SK-N-MC (cell line): ENCODE measurements around the gene KRTAP10-6.
"Not testable (repeated sequence)": the region's sequence is repeated elsewhere in the genome, so short reads cannot be mapped to it uniquely, and the experiment has no call there.

Source experiments
- DNase-seq: peaks from one replicate; pipeline ENCODE4 v3.0.0-alpha.2; 2011; ENCODE audit warnings: low read depth, low spot score
- H3K27ac ChIP-seq: fragments of 200-600 bp; sonication (generic); 2 replicates; pipeline ENCODE4 v1.5.1; 2016; ENCODE audit warnings: mixed run types
- H3K36me3 ChIP-seq: fragments of 200-600 bp; sonication (generic); 2 replicates; pipeline ENCODE4 v1.6.1; 2017; ENCODE audit warnings: antibody characterized with exemption, low read length, mixed read lengths; ENCODE audit not compliant: insufficient read depth
- H3K4me3 ChIP-seq: fragments of 200-600 bp; sonication (generic); 2 replicates; pipeline ENCODE4 v1.5.1; 2016
- H3K9ac ChIP-seq: fragments of 200-600 bp; sonication (generic); 2 replicates; pipeline ENCODE4 v1.8.0; 2017; ENCODE audit warnings: mixed run types, mixed read lengths; ENCODE audit not compliant: insufficient read length
- H3K9me3 ChIP-seq: fragments of 200-600 bp; sonication (generic); 2 replicates; pipeline ENCODE4 v1.6.1; 2017; ENCODE audit warnings: low read depth, mild to moderate bottlenecking, antibody characterized with exemption, low read length, moderate library complexity, mixed read lengths
- EZH2 ChIP-seq: fragments of 200-600 bp; sonication (generic); IDR thresholded peaks from one replicate; pipeline ENCODE4 v1.6.1; 2017; ENCODE audit warnings: antibody characterized with exemption
- FOXP2 ChIP-seq: optimal IDR thresholded peaks from 2 replicates; pipeline ENCODE3; 2011; ENCODE audit warnings: mild to moderate bottlenecking, moderate library complexity; ENCODE audit not compliant: insufficient read depth; ENCODE audit errors: extremely low read length, control extremely low read depth
- POLR2AphosphoS5 ChIP-seq: IDR thresholded peaks from 2 replicates; pipeline ENCODE4 v1.6.1; 2012; ENCODE audit warnings: mild to moderate bottlenecking, low read depth, low read length, borderline replicate concordance

KRTAP10-6 gene

DNA sequence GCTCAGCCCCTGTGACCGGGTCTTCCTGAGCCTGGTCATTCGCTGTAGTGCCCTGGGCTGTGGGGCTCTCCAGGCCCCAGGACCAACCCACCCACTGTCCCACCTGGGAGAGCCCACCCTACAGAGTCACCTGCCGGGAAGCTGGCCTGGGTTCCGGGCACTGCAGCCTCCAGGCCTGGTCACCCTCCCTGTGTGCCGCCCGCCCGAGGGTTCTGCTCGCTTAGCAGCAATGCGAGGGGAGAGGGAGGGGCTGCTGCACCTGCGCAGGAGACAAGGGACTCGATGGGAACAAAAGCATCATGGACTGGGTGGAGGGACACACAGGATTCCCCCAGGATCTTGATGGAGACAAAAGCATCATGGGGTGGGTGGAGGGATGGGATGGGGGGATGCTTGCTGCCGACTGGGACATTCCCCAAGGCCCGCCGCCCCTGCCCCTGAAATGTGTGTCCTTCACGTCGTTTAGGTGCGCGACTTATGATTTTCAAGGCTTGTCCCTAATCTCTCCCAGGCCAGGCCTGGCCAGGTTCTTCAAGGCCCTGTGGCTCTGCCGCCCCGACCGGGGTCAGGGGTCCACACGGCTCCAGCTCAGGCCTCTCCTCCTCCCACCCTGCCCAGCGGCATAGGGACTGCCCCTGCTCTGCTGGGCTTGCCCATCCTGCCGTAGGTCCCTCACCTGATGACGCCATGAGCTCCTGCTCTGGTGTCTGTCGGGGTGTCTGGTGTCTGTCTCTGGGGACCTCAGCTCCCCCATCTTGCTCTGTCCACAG, 21.3 kb upstream of the KRTAP10-6 start:
- H3K36me3 ChIP-seq = peaks cover under 1% of the 10 kb centered on the region; the same call in 1 of the 2 replicates
- no peak for DNase-seq
- H3K9ac ChIP-seq = no peak overlapping the region
- no peak overlapping the region for H3K27ac ChIP-seq
- no peaks in the 10 kb centered on the region for H3K9me3 ChIP-seq
- no peak overlapping the region for H3K4me3 ChIP-seq
- TF ChIP-seq FOXP2 (no peak), EZH2 (no peak), POLR2AphosphoS5 (no peak)

DNA sequence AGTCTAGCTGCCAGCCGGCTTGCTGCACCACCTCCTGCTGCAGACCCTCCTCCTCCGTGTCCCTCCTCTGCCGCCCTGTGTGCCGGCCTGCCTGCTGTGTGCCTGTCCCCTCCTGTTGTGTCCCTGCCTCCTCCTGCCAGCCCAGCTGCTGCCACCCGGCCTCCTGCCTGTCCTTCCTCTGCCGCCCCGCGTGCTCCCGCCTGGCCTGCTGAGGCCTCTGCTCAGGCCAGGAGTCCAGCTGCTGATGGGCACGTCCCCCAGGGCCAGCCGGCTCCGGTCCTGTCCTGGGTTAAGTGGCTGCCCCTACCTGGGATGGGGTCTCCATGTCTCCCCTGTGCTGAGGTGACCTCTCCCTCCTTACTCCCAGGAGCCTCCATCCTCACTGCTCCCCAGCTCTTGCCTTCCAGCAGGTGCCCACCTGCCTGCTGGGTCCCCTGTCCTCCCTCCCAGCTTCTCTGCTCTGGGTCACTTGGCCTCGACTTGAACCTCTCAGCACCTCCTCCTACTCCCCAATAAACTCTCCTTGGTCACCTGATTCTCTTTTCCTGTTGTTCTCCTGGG, 20.4 kb upstream of the KRTAP10-6 start:
- DNase-seq = no peak

DNA sequence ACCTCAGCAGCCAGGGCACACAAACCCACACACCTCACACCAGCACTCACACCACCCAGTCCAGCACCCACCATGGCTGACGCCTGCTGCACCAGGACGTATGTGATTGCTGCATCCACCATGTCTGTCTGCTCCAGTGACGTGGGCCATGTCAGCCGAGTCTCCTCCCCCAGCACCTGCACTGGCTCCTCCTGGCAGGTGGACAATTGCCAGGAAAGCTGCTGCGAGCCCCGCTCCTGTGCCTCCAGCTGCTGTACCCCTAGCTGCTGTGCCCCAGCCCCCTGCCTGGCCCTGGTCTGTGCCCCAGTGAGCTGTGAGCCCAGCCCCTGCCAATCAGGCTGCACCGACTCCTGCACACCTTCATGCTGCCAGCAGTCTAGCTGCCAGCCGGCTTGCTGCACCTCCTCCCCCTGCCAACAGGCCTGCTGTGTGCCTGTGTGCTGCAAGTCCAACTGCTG, 19.8 kb upstream of the KRTAP10-6 start, which contains the start of gene KRTAP10-8:
Gene KRTAP10-8 (plus strand): TSS at position 51 of the 458 bp plus-strand sequence. CDS start 22 bp downstream, at position 73.
- TF ChIP-seq POLR2AphosphoS5 (no peak), FOXP2 (no peak), EZH2 (no peak)
- Histone ChIP-seq H3K9ac (no peak within 1 kb of the TSS), H3K4me3 (no peak within 1 kb of the TSS), H3K9me3 (no peaks in the 10 kb centered on the region), H3K36me3 (no peaks in the 10 kb centered on the region; the same call in 1 of the 2 replicates), H3K27ac (no peak within 1 kb of the TSS)
- DNase-seq = no peak

More for the DNA sequence above, 20.4 kb upstream of the KRTAP10-6 start:
- no peak overlapping the region for H3K27ac ChIP-seq
- H3K4me3 ChIP-seq = no peak overlapping the region
- TF ChIP-seq FOXP2 = no peak
- H3K36me3 ChIP-seq = no peaks in the 10 kb centered on the region; the same call in 1 of the 2 replicates
- no peak overlapping the region for H3K9ac ChIP-seq
- no peaks in the 10 kb centered on the region for H3K9me3 ChIP-seq

DNA sequence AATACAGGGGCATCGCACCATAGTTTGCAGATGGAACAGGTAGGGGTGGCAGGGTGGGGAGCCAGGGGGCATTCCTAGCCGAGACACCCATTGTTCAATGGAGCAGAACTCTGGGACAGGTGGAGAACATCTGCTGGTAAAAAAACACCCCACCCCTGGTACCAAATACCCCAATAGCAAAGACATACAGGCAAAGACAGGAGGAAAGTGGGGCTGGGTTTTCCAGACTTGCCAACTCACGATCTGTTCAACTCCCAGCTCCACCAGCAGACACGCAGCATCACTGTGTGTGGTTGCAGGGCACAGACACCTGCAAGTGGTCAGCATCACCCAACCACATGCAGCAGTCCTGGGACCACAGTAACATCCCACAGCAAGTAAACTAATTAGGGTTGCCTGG, 19.2 kb upstream of the KRTAP10-6 start:
- H3K9ac ChIP-seq = no peak overlapping the region
- TF ChIP-seq POLR2AphosphoS5 (no peak), FOXP2 (no peak), EZH2 (no peak)
- no peaks in the 10 kb centered on the region; the same call in 1 of the 2 replicates for H3K36me3 ChIP-seq
- H3K4me3 ChIP-seq = no peak overlapping the region
- no peak overlapping the region for H3K27ac ChIP-seq
- DNase-seq = no peak
- H3K9me3 ChIP-seq = no peaks in the 10 kb centered on the region

- H3K9ac ChIP-seq, DNase-seq, H3K4me3 ChIP-seq, H3K36me3 ChIP-seq, H3K27ac ChIP-seq, H3K9me3 ChIP-seq: not testable (repeated sequence)
Observed at GRCh38 chr21:44610157-44610843, 18.0 kb upstream of the KRTAP10-6 start.

DNA sequence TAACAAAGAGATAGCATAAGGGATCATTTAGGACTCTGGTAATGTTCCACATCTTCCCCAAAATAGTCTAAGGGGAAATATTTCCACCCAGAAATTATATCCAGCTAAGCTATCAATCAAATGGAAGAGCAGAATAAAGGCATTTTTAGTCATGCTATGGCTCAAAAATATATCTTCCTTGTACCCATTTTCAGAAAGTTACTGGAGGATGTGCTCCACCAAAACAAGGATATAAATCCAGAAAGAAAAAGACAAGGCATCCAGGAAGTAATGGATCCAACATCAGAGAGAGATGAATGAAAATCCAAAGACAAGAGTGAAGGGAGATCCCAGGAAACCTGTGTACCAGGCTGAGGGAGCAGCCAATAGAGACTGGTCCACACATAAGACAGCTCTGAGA, 16.9 kb upstream of the KRTAP10-6 start:
- H3K9me3 ChIP-seq = no peaks in the 10 kb centered on the region

GRCh38 chr21:44606495-44606894, 14.2 kb upstream of the KRTAP10-6 start:
- no peaks in the 10 kb centered on the region for H3K9me3 ChIP-seq
- H3K27ac ChIP-seq = no peak overlapping the region
- H3K9ac ChIP-seq = no peak overlapping the region

More for the DNA sequence above, 16.9 kb upstream of the KRTAP10-6 start:
- TF ChIP-seq FOXP2 (no peak), EZH2 (no peak), POLR2AphosphoS5 (no peak)
- no peak for DNase-seq
- H3K4me3 ChIP-seq = no peak overlapping the region
- H3K9ac ChIP-seq = no peak overlapping the region
- no peak overlapping the region for H3K27ac ChIP-seq
- H3K36me3 ChIP-seq = peaks cover 12% of the 10 kb centered on the region

GRCh38 chr21:44603911-44604310, 11.6 kb upstream of the KRTAP10-6 start:
- TF ChIP-seq EZH2 (no peak), POLR2AphosphoS5 (no peak), FOXP2 (no peak)
- no peaks in the 10 kb centered on the region for H3K9me3 ChIP-seq
- no peak for DNase-seq
- H3K36me3 ChIP-seq = peaks cover 17% of the 10 kb centered on the region
- no peak overlapping the region for H3K4me3 ChIP-seq
- H3K9ac ChIP-seq = no peak overlapping the region
- H3K27ac ChIP-seq = no peak overlapping the region

More at GRCh38 chr21:44606495-44606894, 14.2 kb upstream of the KRTAP10-6 start:
- Histone ChIP-seq H3K4me3 (no peak overlapping the region), H3K36me3 (peaks cover 17% of the 10 kb centered on the region)
- DNase-seq = no peak
- no peak for TF ChIP-seq POLR2AphosphoS5
- TF ChIP-seq FOXP2 = no peak
- TF ChIP-seq EZH2 = no peak
